Measurements from ENCODE around the gene NAA25. TPM values are rescaled to one million over a fixed set of nuclear protein-coding genes. Genes with fewer than 3 reads are reported as not detected.
"Not testable (repeated sequence)": the region's sequence is repeated elsewhere in the genome, so short reads cannot be mapped to it uniquely, and the experiment has no call there.

The NAA25 gene
- total RNA-seq, 1 experiment from 2014 or later: 17.4 TPM

DNA sequence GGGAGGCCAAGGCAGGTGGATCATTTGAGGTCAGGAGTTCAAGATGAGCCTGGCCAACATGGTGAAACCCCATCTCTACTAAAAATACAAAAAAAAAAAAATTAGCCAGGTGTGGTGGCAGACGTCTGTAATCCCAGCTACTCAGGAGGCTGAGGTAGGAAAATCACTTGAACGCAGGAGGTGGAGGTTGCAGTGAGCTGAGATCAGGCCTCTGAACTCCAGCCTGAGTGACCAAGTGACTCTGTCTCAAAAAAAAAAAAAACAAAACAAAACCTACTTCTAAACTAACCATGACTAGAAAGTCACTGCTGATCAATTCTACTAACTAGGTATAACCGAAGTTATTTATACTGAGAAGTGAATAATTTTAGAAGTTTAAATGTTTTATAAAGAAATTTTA is 99.0 kb downstream of the NAA25 start:
- DNase-seq (ENCODE audit: low read depth): not testable (repeated sequence)

DNA sequence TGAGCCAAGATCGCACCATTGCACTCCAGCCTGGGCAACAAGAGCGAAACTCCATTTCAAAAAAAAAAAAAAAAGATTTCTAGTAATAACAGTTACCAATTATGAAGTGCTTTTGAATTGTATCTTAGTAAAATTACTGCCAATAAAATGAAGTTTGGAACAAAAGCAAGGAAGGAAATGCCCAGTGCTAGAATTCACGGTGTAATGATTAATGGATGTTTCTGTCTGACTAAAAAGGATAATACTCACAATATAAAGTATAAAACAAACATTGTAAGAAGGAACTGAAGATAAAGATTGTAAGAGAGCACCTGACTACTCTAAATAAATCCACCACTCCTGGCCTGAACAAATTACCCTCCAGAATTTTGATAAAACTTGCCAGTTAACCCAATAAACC is 99.7 kb downstream of the NAA25 start:
- DNase-seq (ENCODE audit: low read depth): no peak

DNA sequence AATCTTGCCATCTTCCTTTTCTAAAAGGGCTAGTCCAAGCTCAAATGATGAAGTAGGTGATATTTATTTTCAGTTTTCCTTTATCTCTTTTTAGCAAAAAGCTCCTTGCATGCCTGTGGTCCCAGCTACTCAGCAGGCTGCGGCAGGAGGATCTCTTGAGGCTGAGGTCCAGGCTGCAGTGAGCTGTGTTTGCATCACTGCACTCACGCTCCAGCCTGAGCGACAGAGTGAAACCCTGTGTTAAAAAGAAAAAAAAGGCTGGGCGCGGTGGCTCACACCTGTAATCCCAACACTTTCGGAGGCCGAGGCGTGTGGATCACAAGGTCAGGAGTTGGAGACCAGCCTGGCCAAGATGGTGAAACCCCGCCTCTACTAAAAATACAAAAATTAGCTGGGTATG is 100.6 kb downstream of the NAA25 start:
- no peak for DNase-seq (ENCODE audit: low read depth)

DNA sequence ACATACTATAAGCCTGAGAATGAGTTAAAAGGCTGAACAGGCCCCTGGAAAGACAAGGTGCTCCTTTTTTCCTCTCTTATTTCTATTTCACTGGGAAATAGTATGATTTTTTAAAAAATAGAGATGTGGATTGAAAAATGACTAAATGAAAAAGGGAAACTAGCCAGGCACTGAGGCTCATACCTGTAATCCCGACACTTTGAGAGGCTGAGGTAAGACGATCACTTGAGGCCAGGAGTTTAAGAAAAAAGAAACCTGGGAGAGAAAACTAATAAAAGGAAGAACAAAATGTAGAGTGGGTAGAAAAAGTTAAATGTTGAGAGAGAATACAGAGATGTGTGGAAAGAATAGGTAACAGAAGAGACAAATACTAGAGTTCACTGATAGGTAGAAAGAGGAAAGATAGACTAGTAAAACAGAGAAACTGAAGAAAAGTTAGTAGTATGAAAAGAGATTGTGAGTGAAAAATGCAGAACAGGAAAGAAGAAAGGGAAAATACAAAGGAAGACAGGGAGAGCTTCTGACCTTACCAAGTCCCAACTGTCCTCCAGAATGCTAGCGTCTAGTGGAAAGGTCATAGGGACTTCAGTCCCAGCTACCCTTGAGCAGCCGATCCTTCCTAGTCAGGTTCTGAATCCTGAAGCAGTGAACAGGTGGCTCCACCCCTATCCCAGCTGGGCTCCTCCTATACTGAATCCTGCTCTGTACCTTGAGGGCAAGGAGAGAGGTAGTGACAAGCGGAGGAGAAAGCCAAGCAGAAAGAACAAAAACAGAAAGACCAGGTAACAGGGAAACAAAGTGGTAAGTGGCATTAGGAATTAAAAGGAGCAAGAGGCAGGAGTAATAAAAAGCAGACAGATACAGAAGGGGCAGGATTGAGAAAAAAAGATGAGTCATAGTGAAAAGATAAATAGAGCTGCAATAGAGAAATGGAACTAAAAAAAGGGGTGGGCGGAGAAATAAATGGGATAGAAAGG is 102.9 kb downstream of the NAA25 start:
- no peak for DNase-seq (ENCODE audit: low read depth)

DNA sequence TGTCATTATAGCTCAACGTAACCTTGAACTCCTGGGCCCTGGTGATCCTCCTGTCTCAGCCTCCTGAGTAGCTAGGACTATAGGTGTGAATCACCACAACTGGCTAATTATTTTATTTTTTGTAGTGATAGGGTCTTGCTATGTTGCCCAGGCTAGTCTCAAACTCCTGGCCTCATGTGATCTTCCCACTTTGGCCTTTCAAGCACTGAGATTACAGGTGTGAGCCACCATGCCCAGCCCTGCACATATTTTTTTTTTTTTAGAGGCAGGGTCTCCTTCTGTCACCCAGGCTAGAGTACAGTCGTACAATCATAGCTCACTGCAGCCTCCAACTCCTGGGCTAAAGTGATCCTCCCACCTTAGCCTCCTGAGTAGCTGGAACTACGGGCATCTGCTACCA is 104.5 kb downstream of the NAA25 start:
- DNase-seq (ENCODE audit: low read depth): no peak

DNA sequence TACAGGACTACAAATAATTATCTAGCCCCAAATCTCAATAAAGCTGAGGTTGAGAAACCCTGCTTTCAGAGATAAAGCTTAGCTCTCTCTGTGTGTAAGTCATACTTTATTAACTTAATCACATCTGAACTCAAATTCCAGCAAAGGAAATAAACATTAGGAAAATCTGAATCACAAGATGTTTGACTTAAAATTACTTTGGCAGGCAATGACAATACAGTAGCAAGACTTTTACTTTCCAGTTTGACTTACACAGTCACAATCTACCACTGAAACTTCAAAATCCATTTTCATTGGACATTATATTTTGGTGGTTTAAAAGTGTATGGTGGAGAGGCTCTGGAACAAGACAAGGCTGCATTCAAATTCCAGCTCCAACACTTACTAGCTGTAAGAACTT is 107.0 kb downstream of the NAA25 start:
- DNase-seq (ENCODE audit: low read depth): peak; percentile 29

DNA sequence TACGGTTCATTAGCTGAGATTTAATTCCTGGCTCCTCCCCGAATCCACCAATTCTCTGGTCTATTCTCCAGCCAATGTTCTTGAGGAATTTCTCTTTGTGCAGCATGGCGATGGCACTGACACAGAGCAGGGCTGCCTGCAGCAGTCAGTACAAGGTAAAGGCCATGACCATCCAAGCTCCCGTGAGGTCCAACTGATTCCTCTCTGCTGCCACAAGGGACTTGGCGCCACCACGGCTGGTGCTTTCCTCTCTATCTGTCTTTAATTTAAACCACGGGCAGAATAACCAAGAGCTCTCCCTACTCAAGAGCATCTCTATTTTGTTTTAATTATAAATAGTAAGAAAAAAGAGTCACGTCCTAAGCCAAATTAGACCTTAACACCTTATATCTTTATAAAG is 107.8 kb downstream of the NAA25 start:
- no peak for DNase-seq (ENCODE audit: low read depth)

DNA sequence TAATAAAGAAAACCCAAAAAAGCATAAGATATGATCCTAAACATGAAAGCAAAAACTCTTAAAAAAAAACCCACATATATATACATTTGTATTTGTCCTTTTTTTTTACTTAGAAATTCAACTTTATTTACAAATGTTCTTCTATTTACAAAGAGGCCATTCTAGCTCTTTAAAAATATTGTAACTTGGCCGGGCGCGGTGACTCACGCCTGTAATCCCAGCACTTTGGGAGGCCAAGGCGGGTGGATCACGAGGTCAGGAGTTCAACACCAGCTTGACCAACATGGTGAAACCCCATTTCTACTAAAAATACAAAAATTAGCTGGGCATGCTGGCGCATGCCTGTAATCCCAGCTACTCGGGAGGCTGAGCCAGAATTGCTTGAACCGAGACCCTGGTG is 109.5 kb downstream of the NAA25 start:
- DNase-seq (ENCODE audit: low read depth): not testable (repeated sequence)

DNA sequence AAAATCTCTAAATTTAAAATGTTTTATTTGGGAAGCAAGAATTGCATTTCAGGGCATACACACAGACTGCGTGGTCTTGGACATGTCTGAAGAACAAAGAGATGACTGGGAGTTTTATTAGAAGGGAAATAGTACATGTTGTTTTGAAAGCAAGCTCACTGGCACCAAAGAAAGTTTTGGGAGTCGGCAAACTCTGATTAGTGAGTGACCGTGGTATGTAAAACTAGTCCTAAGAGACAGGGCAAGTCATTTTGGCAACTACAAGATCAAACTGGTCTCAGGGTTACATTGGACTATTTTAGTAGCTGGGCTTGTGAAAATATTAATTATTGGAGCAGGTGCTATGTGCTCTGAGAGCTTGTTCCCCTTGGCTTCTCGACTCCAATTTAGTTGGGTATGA is 110.6 kb downstream of the NAA25 start:
- no peak for DNase-seq (ENCODE audit: low read depth)

DNA sequence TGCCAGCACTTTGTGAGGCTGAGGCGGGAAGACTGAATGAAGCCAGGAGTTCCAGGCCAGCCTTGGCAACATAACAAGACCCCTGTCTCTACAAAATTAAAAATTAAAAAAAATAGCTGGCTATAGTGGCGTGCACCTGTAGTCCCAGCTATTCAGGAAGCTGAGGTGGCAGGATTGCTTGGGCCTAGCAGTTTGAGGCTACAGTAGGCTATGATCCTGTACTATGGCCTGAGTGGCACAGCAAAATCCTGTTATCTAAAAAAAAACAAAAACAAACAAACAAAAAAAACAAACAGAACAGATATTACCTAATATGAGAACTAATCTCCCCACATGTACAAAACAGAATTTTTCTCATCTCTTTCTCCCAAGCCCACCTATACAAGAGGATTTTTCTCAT is 111.3 kb downstream of the NAA25 start:
- DNase-seq (ENCODE audit: low read depth): no peak

DNA sequence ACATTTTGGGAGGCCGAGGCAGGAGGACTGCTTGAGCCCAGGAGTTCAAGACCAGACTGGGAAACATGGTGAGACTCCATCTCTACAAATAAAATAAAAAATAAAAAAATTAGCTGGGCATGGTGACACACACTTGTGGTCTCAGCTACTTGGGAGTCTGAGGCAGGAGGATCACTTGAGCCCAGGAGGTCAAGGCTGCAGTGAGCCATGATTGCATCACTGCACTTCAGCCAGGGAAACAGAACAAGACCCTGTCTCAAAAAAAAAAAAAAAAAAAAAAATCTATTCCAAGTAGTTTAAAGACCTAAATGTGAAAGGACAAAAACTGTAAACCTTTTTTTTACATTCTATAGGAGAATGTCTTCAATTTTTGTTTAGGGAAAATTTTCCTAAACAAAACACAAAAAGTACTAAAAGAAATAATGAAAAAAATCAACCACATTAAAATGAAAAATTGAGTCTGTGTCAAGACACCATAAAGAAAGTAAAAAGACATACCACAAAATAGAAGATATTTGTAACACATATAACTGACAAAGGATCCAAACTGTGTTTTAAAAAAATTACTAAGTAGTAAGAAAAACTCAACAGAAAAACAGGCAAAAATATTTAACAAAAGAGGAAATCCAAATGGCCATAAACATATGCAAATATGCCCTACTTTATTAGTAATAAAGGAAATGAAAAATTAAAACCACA is 112.7 kb downstream of the NAA25 start:
- no peak for DNase-seq (ENCODE audit: low read depth)

DNA sequence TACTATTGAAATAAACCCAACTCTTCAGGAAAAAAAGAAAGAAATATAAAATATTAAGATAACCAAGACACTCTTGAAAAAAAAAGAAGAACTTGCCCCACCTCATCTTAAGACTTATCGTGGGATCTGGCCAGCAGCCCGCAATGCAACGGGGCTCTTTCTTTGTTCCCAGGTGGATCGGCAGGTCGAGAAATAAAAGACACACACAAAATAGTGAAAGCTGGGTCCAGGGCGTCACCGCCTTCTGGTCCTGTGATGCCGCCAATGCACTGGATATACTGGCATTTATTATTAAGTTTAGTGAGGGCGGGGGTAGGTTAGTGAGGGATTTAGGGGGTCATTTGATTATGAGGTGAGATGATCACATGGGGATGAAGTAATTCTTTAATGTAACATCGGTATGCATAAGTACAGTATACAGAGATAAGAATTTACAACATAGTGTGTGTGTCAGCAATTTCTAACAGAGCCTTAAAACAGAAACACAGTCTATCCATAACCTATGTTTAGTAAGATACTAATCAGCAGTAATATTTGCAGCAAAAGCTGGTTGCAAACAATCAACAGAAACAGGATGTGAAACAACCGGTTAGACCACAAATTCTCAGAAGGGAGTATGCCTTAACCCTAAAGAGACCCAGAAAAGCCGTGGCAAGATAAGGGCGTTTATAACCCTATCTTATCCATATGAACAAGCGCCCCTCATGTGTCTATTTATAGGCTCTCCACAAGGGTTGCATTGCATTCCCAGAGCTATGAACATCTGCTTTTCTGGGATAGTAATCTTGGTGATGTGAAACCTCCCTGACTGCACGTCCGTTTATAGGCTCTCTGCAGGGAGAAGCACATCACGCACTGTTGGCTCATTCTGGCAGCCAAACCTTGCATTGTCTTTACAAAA is 114.1 kb downstream of the NAA25 start:
- DNase-seq (ENCODE audit: low read depth): not testable (repeated sequence)

DNA sequence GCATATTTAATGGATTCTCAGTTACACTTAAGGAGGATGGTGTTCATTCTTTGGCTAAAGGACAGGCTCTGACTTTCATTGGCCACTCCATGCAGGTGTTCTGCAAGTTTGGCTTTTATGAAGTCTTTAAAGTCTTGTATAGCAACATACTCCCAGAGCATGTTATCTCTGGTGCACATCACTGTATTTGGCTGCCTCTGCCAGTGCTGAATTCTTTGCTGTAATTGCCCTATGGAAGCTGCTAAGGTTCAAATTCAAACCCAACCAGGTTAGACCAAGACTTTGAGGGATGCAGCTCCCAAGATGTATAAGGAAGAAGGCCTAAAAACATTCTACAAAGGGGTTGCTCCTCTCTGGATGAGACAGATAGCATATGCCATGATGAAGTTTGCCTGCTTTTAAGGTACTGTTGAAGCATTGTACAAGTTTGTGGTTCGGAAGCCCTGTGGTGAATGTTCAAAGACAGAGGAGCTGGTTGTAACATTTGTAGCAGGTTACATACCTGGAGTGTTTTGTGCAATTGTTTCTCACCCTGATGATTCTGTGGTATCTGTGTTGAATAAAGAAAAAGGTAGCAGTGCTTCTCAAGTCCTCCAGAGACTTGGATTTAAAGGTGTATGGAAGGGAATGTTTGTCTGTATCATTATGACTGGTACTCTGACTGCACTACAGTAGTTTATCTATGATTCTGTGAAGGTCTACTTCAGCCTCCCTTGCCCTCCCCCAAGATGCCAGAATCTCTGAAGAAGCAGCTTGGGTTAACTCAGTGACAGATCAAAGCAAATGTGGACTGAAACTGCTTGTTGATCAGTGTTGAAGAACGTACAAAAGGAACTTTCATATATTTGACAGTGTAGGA is 115.1 kb downstream of the NAA25 start:
- no peak for DNase-seq (ENCODE audit: low read depth)

DNA sequence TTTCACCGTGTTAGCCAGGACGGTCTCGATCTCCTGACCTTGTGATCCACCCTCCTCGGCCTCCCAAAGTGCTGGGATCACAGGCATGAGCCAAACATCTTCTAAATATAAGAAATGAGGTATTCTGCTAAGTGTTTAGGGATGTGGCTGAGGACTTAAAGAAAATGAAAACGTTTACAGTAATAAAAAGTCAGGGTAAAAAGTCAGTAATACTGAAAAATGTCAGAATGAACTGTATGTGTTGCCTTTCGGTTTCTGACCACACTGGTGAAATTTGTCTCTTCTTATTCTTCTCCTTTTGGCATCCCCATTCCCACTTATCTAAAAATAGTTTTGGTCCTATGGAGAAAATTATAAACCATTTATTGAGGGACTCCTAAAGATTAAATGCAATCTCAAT is 116.1 kb downstream of the NAA25 start:
- DNase-seq (ENCODE audit: low read depth): no peak

DNA sequence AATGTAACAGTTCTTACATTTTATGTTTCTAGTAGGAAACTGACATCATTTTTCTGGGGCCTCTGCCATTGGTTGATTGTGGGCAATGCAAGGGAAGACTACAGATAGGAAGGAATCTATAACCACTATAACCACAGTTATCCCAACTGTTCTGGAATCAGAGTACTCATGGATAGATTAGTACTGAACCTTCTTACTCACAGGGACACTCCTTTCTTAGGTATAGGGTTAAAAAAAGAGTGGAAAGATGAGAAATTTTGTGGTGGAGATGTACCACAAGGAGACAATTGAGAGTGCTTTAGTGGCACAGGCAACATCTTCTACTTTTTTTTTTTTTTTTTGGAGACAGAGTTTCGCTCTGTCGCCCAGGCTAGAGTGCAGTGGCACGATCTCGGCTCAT is 116.6 kb downstream of the NAA25 start:
- DNase-seq (ENCODE audit: low read depth): no peak

DNA sequence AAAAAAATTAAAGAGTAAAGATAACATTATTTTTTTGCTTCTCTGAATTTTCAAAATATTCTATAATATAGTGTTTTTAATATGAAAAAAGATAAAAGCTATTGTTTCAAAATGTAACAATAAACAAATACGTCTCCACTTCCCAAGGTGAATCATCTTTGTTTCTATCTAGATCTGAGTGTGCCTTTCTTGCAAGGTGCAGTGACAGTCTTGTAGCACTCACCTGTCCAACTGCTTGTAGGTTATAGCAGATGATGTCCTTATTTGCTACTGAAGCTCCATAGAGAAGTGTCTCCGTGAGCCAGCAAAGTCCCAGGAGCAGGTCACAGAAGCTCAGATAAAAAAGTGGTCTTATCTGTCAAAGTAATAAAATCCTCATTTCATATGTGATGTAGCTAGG is 117.0 kb downstream of the NAA25 start:
- DNase-seq (ENCODE audit: low read depth): no peak

DNA sequence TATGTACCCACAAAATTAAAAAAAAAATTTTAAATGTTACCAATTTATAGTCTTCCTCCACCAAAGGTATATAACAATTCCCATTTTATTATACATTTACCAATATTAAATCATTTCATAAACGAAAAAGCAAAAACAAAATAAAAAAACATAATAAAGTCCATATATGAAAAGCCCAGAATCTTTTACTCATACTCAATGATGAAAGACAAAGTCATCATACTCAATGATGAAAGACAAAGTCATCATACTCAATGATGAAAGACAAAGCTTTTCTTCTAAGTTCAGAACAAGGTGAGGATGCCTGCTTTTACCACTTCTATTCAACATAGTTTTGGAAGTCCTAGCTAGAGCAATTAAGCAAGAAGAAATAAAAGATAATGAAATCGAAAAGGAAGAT is 123.8 kb downstream of the NAA25 start:
- DNase-seq (ENCODE audit: low read depth): no peak

DNA sequence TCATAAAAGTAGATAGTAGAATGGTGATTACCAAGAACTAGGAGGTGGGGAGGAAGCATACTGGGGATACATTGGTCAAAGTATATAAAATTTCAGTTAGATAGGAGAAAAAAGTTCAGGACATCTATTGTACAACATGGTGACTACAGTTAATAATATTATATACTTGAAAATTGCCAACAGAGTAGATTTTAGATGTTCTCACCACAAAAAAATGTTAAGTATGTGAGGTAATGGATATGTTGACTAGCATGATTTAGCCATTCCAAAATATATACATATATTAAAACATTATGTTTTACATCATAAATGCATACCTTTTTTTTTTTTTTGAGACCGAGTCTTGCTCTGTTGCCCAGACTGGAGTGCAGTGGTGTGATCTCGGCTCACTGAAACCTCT is 126.6 kb downstream of the NAA25 start:
- DNase-seq (ENCODE audit: low read depth): no peak

DNA sequence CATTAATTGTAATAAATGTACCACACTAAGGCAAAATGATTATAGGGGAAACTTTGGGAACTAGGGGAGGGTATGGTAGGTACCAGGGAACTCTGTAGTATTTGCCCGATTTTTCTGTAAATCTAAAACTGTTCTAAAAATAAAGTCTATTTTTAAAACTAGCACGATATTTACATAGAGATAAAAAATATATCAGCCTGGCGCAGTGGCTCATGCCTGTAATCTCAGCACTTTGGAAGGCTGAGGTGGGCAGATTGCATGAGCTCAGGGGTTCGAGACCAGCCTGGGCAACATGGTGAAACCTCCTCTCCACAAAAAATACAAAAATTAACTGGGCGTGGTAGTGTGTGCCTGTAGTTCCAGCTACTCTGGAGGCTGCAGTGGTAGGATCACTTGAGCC is 128.0 kb downstream of the NAA25 start:
- DNase-seq (ENCODE audit: low read depth): no peak

DNA sequence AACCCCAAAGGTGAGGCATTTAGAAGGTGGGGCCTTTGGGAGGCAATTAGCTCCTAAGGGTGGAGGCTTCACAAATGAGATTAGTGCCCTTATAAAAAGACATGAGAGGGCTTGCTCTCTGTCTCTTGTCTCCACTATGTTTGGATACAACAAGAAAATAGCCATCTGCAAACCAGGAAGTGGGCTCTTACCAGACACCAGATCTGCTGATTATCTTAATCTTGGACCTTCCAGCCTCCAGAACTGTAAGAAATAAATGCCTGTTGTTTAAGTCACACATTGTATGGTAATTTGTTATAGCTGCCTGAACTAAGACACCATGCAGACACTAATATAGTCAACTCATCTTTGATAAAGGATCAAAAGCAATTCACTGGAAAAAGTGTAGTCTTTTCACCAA is 130.0 kb downstream of the NAA25 start:
- no peak for DNase-seq (ENCODE audit: low read depth)

DNA sequence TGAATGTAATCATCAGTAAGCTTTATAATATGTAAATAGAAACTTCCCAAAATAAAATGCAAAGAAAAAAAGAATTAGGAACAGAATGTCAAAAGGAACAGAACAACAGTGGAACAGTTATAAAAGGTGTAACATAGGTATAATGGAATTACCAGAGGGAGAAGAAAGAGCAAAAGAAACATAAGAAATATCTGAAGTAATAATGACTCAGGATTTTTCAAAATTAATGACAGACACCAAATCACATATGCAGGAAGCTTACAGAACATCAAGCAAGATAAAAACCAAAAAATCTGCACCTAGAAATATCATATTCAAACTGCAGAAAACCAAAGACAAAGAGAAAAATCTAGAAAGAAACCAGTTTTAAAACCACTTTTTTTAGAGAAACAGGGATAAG is 131.7 kb downstream of the NAA25 start:
- DNase-seq (ENCODE audit: low read depth): no peak
